H1 (cell line): ENCODE measurements around the gene ATOH8. TPM values are rescaled to one million over a fixed set of nuclear protein-coding genes. Genes with fewer than 3 reads are reported as not detected.

Experiments used
- CTCF ChIA-PET: fragments of 300-600 bp; sonication (Branson Sonifier 250); formaldehyde crosslinking; loops from one replicate; lab custom pipeline; 2021; ENCODE audit not compliant: partially characterized antibody; lab: Charles Lee
- POLR2A ChIA-PET: fragments of 300-600 bp; sonication (Branson Sonifier 250); formaldehyde crosslinking; loops from one replicate; lab custom pipeline; 2021; ENCODE audit warnings: inconsistent platforms; ENCODE audit not compliant: partially characterized antibody; lab: Charles Lee
- DNase-seq, 2 experiments: peaks; one replicate each; pipeline versions ENCODE4 v3.0.0 to v3.0.0-alpha.2; 2010 to 2022; ENCODE audit warnings: low spot score in 2 of 2, low read depth in 1 of 2, mixed read lengths in 1 of 2
- FAIRE-seq: peaks from 2 replicates; lab custom pipeline; 2011; peaks lifted over from hg19 to GRCh38; lab: Jason Lieb, UNC
- H2AFZ ChIP-seq: 2 replicates; pipeline ENCODE4 v1.8.1; 2012; ENCODE audit warnings: low read length, inconsistent platforms
- H2AK5ac ChIP-seq: 2 replicates; pipeline ENCODE4 v1.6.1; 2013; ENCODE audit warnings: low read depth, low read length
- H2BK120ac ChIP-seq: replicated peaks from 2 replicates; pipeline ENCODE3; 2013; ENCODE audit warnings: low read depth, low read length, inconsistent platforms
- H2BK12ac ChIP-seq: 2 replicates; pipeline ENCODE4 v1.6.1; 2013; ENCODE audit warnings: low read depth, low read length
- H2BK15ac ChIP-seq: 2 replicates; pipeline ENCODE4 v1.6.1; 2013; ENCODE audit warnings: low read length
- H2BK20ac ChIP-seq: 2 replicates; pipeline ENCODE4 v1.6.1; 2013; ENCODE audit warnings: low read length
- H2BK5ac ChIP-seq: 2 replicates; pipeline ENCODE4 v1.6.1; 2013; ENCODE audit warnings: low read depth, low read length
- H3K14ac ChIP-seq: 2 replicates; pipeline ENCODE4 v1.6.1; 2013; ENCODE audit warnings: inconsistent platforms; ENCODE audit not compliant: insufficient read length
- H3K18ac ChIP-seq: 2 replicates; pipeline ENCODE4 v1.6.1; 2013; ENCODE audit warnings: low read length; ENCODE audit errors: extremely low read depth
- H3K23ac ChIP-seq: 2 replicates; pipeline ENCODE4 v1.6.1; 2013; ENCODE audit warnings: inconsistent platforms; ENCODE audit not compliant: insufficient read length
- H3K23me2 ChIP-seq: 2 replicates; pipeline ENCODE4 v1.6.1; 2013; ENCODE audit warnings: low read depth, low read length
- H3K27ac ChIP-seq: 2 replicates; pipeline ENCODE4 v1.6.1; 2011; ENCODE audit warnings: low read depth, low read length, inconsistent platforms
- H3K27me3 ChIP-seq, 4 experiments: replicated peaks in 1 of 4; 1 replicate in 1 of 4; 2 replicates in 3 of 4; pipeline versions ENCODE4 v1.6.1 to v1.8.1; 2011 to 2013; ENCODE audit warnings: low read length in 3 of 4, mild to moderate bottlenecking in 3 of 4, inconsistent platforms in 2 of 4, mixed read lengths in 2 of 4, moderate library complexity in 1 of 4; ENCODE audit not compliant: control insufficient read depth in 3 of 4, insufficient read depth in 3 of 4; ENCODE audit errors: extremely low read depth in 1 of 4
- H3K36me3 ChIP-seq, 4 experiments: 2 replicates each; pipeline versions ENCODE4 v1.6.1 to v1.8.1; 2011 to 2013; ENCODE audit warnings: mild to moderate bottlenecking in 4 of 4, low read length in 3 of 4, moderate library complexity in 2 of 4, control low read depth in 1 of 4, inconsistent platforms in 1 of 4; ENCODE audit not compliant: insufficient read depth in 4 of 4, control insufficient read depth in 2 of 4
- H3K4ac ChIP-seq: replicated peaks from 2 replicates; pipeline ENCODE3; 2013; ENCODE audit warnings: low read length, low read depth, mixed read lengths, inconsistent platforms; ENCODE audit not compliant: insufficient read length
- H3K4me1 ChIP-seq, 4 experiments: replicated peaks in 1 of 4; 1 replicate in 1 of 4; 2 replicates in 3 of 4; pipeline versions ENCODE4 v1.6.1 to v1.8.1; 2011 to 2013; ENCODE audit warnings: low read length in 3 of 4, inconsistent platforms in 2 of 4, mixed read lengths in 1 of 4; ENCODE audit not compliant: insufficient read depth in 4 of 4, control insufficient read depth in 3 of 4
- H3K4me2 ChIP-seq, 2 experiments: 2 replicates each; pipeline versions ENCODE4 v1.6.1 to v1.8.1; 2011 to 2013; ENCODE audit warnings: low read depth in 2 of 2, low read length in 2 of 2, control low read depth in 1 of 2, inconsistent platforms in 1 of 2, mild to moderate bottlenecking in 1 of 2; ENCODE audit not compliant: insufficient read depth in 1 of 2
- H3K4me3 ChIP-seq, 4 experiments: fragments of 200-600, 300-600 bp in 1 of 4; sonication (generic), shearing (Covaris generic), sonication (Bioruptor Twin) in 1 of 4; 2 replicates each; pipeline versions ENCODE4 v1.5.1 to v1.8.1; 2011 to 2016; ENCODE audit warnings: low read length in 4 of 4, low read depth in 3 of 4, control low read depth in 2 of 4, inconsistent platforms in 2 of 4, mild to moderate bottlenecking in 2 of 4, mixed read lengths in 1 of 4, moderate library complexity in 1 of 4; ENCODE audit not compliant: insufficient read depth in 2 of 4; ENCODE audit errors: extremely low read depth in 1 of 4
- H3K56ac ChIP-seq: replicated peaks from 2 replicates; pipeline ENCODE3; 2013; ENCODE audit warnings: low read depth, mild to moderate bottlenecking, mixed read lengths, low read length, inconsistent platforms; ENCODE audit not compliant: insufficient read length
- H3K79me1 ChIP-seq: 2 replicates; pipeline ENCODE4 v1.6.1; 2013; ENCODE audit warnings: low read depth, low read length, control low read depth
- H3K79me2 ChIP-seq, 2 experiments: 2 replicates each; pipeline versions ENCODE4 v1.6.1 to v1.8.1; 2012 to 2013; ENCODE audit warnings: low read length in 2 of 2, mild to moderate bottlenecking in 2 of 2, inconsistent platforms in 1 of 2; ENCODE audit not compliant: insufficient read depth in 2 of 2, control insufficient read depth in 1 of 2
- H3K9ac ChIP-seq, 4 experiments: replicated peaks in 1 of 4; 1 replicate in 1 of 4; 2 replicates in 3 of 4; pipeline versions ENCODE4 v1.6.1 to v1.8.1; 2011 to 2013; ENCODE audit warnings: low read depth in 3 of 4, low read length in 3 of 4, control low read depth in 2 of 4, mild to moderate bottlenecking in 2 of 4, moderate library complexity in 2 of 4, inconsistent platforms in 1 of 4; ENCODE audit errors: extremely low read depth in 1 of 4
- H3K9me3 ChIP-seq, 2 experiments: 2 replicates each; pipeline versions ENCODE4 v1.6.1 to v1.8.1; 2012 to 2013; ENCODE audit warnings: mild to moderate bottlenecking in 2 of 2, moderate library complexity in 2 of 2, control low read depth in 1 of 2, inconsistent platforms in 1 of 2, low read depth in 1 of 2, low read length in 1 of 2, mixed read lengths in 1 of 2; ENCODE audit not compliant: insufficient read depth in 2 of 2
- H4K20me1 ChIP-seq, 2 experiments: replicated peaks in 1 of 2; 2 replicates each; pipeline versions ENCODE3 to v1.8.1; 2011 to 2013; ENCODE audit warnings: inconsistent platforms in 2 of 2, low read length in 2 of 2, mild to moderate bottlenecking in 1 of 2; ENCODE audit not compliant: insufficient read depth in 2 of 2, control insufficient read depth in 1 of 2
- H4K5ac ChIP-seq: 2 replicates; pipeline ENCODE4 v1.6.1; 2013; ENCODE audit warnings: low read length, low read depth, mixed read lengths, inconsistent platforms; ENCODE audit not compliant: insufficient read length
- H4K8ac ChIP-seq: 2 replicates; pipeline ENCODE4 v1.8.0; 2013; ENCODE audit warnings: mild to moderate bottlenecking, moderate library complexity, low read length, inconsistent platforms; ENCODE audit not compliant: insufficient read depth; ENCODE audit errors: extremely low read depth
- H4K91ac ChIP-seq: replicated peaks from 2 replicates; pipeline ENCODE3; 2013; ENCODE audit warnings: low read length, mixed read lengths, inconsistent platforms; ENCODE audit not compliant: insufficient read length
- FOSL1 ChIP-seq: IDR thresholded peaks from 2 replicates; pipeline ENCODE4 v1.6.1; 2011; ENCODE audit warnings: mild to moderate bottlenecking, low read depth, low read length, moderate library complexity; ENCODE audit not compliant: insufficient read depth
- JUN ChIP-seq: IDR thresholded peaks from 2 replicates; pipeline ENCODE4 v1.6.1; 2011; ENCODE audit warnings: low read depth, mild to moderate bottlenecking, improper control_type of control experiment, low read length
- JUND ChIP-seq: IDR thresholded peaks from 2 replicates; pipeline ENCODE4 v1.6.1; 2011; ENCODE audit warnings: mild to moderate bottlenecking, improper control_type of control experiment, low read length
- KDM4A ChIP-seq: IDR thresholded peaks from one replicate; pipeline ENCODE4 v1.7.1; 2012; ENCODE audit warnings: low read depth, mild to moderate bottlenecking, moderate library complexity, low read length, inconsistent platforms; ENCODE audit not compliant: severe bottlenecking
- MAFK ChIP-seq: IDR thresholded peaks from 2 replicates; pipeline ENCODE4 v1.6.1; 2012; ENCODE audit warnings: low read depth, mild to moderate bottlenecking, improper control_type of control experiment, low read length
- RBBP5 ChIP-seq: IDR thresholded peaks from 2 replicates; pipeline ENCODE4 v1.7.1; 2012; ENCODE audit warnings: low read depth, mild to moderate bottlenecking, inconsistent platforms, low read length, moderate library complexity, borderline replicate concordance
- RFX5 ChIP-seq: IDR thresholded peaks from 2 replicates; pipeline ENCODE4 v1.6.1; 2011; ENCODE audit warnings: low read depth, low read length, improper control_type of control experiment, borderline replicate concordance
- SP1 ChIP-seq: IDR thresholded peaks from 2 replicates; pipeline ENCODE4 v1.6.1; 2011; ENCODE audit warnings: low read depth, low read length
- TAF1 ChIP-seq: IDR thresholded peaks from 2 replicates; pipeline ENCODE4 v1.6.1; 2011; ENCODE audit warnings: mild to moderate bottlenecking, low read depth, low read length
- TEAD4 ChIP-seq: IDR thresholded peaks from 2 replicates; pipeline ENCODE4 v1.6.1; 2012; ENCODE audit warnings: low read depth, low read length, inconsistent platforms, mixed read lengths
- WGBS, 2 experiments: shearing (Covaris generic) in 1 of 2; methylation state at CpG; one replicate each; pipeline versions ENCODE4 v1.1.6 to v1.1.7; 2013 to 2015; ENCODE audit warnings: low lambda C conversion rate in 2 of 2, mixed read lengths in 2 of 2, inconsistent platforms in 1 of 2, low coverage in 1 of 2, missing lambda C conversion rate in 1 of 2; ENCODE audit not compliant: insufficient replicate concordance in 2 of 2, insufficient coverage in 1 of 2, insufficient read length in 1 of 2; ENCODE audit errors: extremely low coverage in 1 of 2, missing lambda C conversion rate in 1 of 2; 5-methylcytosine and 5-hydroxymethylcytosine counted together
- polyA plus RNA-seq, 7 experiments: library from polyadenylated mRNA; depleted of rRNA in 3 of 7; stranded (reverse) in 5 of 7; unstranded in 2 of 7; fragments of >200 nt in 5 of 7; fragments of 200-250 nt in 2 of 7; gene quantifications; 1 replicate in 5 of 7; 2 replicates in 1 of 7; 4 replicates in 1 of 7; pipeline versions ENCODE4 v1.2.1 to v1.2.3, GENCODE V29; 2011 to 2013; ENCODE audit warnings: missing spikeins in 2 of 7, mixed read lengths in 2 of 7
- total RNA-seq: library from RNA; stranded (reverse); fragmentation: NEBNext Ultra II Directional; extraction: Animal tissue kit (Norgen Biotek cat#: 25700); gene quantifications from 2 replicates; pipeline ENCODE4 v1.2.1, GENCODE V29; 2021
- TF ChIP-seq, protein P1 (sequence below): IDR thresholded peaks from 2 replicates; pipeline ENCODE4 v1.6.1; 2012; ENCODE audit warnings: inconsistent platforms

ATOH8 gene
- total and polyA plus RNA-seq, 2 of the 8 experiments (the other 6 are each of a cell fraction or from before 2014, with no cell fraction given), result 0.50 to 0.53 TPM

- Histone ChIP-seq H3K23me2 (no peaks in the 10 kb centered on the region), H4K91ac (no peak overlapping the region), H2BK5ac (no peak overlapping the region), H4K20me1 (no peaks in the 10 kb centered on the region), H3K23ac (no peak overlapping the region), H3K18ac (no peak overlapping the region), H3K36me3 (no peaks in the 10 kb centered on the region), H3K56ac (no peak overlapping the region), H3K9ac (no peak overlapping the region), H3K14ac (no peak overlapping the region), H2BK20ac (no peak overlapping the region), H3K4me1 (peaks cover 0 to 3% (median 0%) of the 10 kb centered on the region in 4 experiments; a peak in 3 of 7 replicates), H2BK15ac (no peak overlapping the region), H3K27me3 (no peaks in the 10 kb centered on the region), H3K4ac (no peak overlapping the region), H4K8ac (no peak overlapping the region), H3K27ac (no peak overlapping the region), H3K79me1 (no peaks in the 10 kb centered on the region), H3K4me2 (no peak overlapping the region), H2AFZ (no peak overlapping the region), H3K9me3 (no peaks in the 10 kb centered on the region), H2AK5ac (no peak overlapping the region), H3K4me3 (no peak overlapping the region), H2BK12ac (no peak overlapping the region), H4K5ac (no peak overlapping the region), H2BK120ac (no peak overlapping the region), H3K79me2 (no peaks in the 10 kb centered on the region)
- DNase-seq (no peak), FAIRE-seq (no peak)
- 90% methylated on average over 2 of the region's 2 CpGs; no CpG with 5 or more reads in 1 of the 2 experiments for WGBS, 2 experiments
- ChIA-PET CTCF (interaction anchor here (0.7 to 6.0 kb wide), 5 partner anchors 56 to 247 kb away, joined by 3 to 61 read pairs (median 6); partner anchors contain the start of gene ST3GAL5), POLR2A (interaction anchor here (0.6 to 1.5 kb wide), 2 partner anchors 8 to 529 kb away, joined by 3 read pairs; no protein-coding TSS in a partner anchor)
- TF ChIP-seq JUN (no peak), FOSL1 (no peak), JUND (no peak), TAF1 (no peak), RBBP5 (no peak), KDM4A (no peak), TEAD4 (no peak), MAFK (no peak), SP1 (no peak), RFX5 (no peak)
- TF ChIP-seq, protein P1, sequence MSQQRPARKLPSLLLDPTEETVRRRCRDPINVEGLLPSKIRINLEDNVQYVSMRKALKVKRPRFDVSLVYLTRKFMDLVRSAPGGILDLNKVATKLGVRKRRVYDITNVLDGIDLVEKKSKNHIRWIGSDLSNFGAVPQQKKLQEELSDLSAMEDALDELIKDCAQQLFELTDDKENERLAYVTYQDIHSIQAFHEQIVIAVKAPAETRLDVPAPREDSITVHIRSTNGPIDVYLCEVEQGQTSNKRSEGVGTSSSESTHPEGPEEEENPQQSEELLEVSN, result no peak
These were observed 77.9 kb downstream of the ATOH8 start for GRCh38 chr2:85831735-85832134.
